ENCODE measurements around the gene DNAJB8. TPM values are rescaled to one million over a fixed set of nuclear protein-coding genes. Genes with fewer than 3 reads are reported as not detected.

The DNAJB8 gene
- total RNA-seq, 1 experiment from 2014 or later: not detected

DNA sequence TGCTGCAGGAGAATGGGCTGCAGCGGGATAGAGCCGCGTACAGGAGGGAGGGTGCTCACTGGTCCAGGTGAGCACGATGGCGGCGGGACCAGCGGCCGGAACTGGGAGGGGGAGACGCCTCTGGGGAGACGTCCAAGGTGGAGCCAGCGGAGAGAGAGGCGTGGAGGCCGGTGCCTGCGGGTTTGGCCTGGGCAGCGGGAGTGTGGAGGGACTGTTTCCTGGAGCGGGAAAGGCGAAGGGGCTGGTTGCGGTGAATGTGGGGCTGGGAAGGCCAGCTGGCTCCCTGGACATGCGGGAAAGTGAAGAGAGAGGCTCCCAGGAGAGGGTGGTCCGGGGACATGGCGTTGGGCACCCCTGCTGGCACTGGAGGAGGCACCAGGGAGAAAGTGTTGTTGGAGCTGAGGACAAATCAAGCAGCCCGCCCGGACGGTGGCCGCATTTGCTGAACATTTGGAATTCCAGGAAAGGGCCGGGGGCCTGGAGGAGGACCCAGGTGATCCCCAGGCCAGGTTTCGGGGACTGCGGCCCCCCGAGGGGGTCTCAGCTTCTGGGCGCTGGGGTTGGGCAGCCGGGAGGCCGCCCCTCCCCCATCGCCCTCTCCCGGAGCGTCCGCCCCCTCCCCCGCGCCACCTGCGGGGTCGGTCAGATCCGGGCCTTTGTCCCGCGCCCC is 34.3 kb downstream of the DNAJB8 start:
- no peak for DNase-seq (ENCODE audit: low spot score)
- Histone ChIP-seq H3K4me1 (ENCODE audit: insufficient read depth, low read length, poor library complexity, severe bottlenecking) (no peaks in the 10 kb centered on the region), H3K9me3 (ENCODE audit: low read depth, low read length, poor library complexity, severe bottlenecking) (no peaks in the 10 kb centered on the region), H3K27me3 (replicated peaks; ENCODE audit: insufficient read depth, low read depth, low read length, poor library complexity) (no peaks in the 10 kb centered on the region), H3K4me3 (ENCODE audit: low read depth, low read length, poor library complexity, severe bottlenecking) (peak overlapping the region; percentile 38), H3K36me3 (ENCODE audit: insufficient read depth, low read length, poor library complexity, severe bottlenecking) (no peaks in the 10 kb centered on the region), H3K27ac (ENCODE audit: low read depth, low read length, poor library complexity, severe bottlenecking) (peak overlapping the region; percentile 30)
- no peak for TF ChIP-seq EZH2 (IDR thresholded peaks at IDR 0.05; ENCODE audit: borderline replicate concordance, low read depth, low read length, poor library complexity, severe bottlenecking)
- TF ChIP-seq, protein P1, sequence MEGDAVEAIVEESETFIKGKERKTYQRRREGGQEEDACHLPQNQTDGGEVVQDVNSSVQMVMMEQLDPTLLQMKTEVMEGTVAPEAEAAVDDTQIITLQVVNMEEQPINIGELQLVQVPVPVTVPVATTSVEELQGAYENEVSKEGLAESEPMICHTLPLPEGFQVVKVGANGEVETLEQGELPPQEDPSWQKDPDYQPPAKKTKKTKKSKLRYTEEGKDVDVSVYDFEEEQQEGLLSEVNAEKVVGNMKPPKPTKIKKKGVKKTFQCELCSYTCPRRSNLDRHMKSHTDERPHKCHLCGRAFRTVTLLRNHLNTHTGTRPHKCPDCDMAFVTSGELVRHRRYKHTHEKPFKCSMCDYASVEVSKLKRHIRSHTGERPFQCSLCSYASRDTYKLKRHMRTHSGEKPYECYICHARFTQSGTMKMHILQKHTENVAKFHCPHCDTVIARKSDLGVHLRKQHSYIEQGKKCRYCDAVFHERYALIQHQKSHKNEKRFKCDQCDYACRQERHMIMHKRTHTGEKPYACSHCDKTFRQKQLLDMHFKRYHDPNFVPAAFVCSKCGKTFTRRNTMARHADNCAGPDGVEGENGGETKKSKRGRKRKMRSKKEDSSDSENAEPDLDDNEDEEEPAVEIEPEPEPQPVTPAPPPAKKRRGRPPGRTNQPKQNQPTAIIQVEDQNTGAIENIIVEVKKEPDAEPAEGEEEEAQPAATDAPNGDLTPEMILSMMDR (conservative IDR thresholded peaks at IDR 0.05; ENCODE audit: low read depth, low read length): no peak
- POLR2A ChIA-PET (ENCODE audit: low non-redundant PET): no interaction called here
- CTCF ChIA-PET: interaction anchor here (0.7 kb wide), 1 partner anchor 152 kb away, joined by 7 read pairs; no protein-coding TSS in a partner anchor
- BruUV-seq (replicated peaks): no TSS peak
- intact Hi-C loops (cut with micrococcal nuclease; ENCODE audit: unreplicated experiment): no loop called here

- POLR2A ChIA-PET (ENCODE audit: low non-redundant PET): no interaction called here
- Histone ChIP-seq H3K9me3 (ENCODE audit: low read depth, low read length, poor library complexity, severe bottlenecking) (no peaks in the 10 kb centered on the region), H3K4me3 (ENCODE audit: low read depth, low read length, poor library complexity, severe bottlenecking) (no peak overlapping the region), H3K27me3 (replicated peaks; ENCODE audit: insufficient read depth, low read depth, low read length, poor library complexity) (no peaks in the 10 kb centered on the region), H3K4me1 (ENCODE audit: insufficient read depth, low read length, poor library complexity, severe bottlenecking) (no peaks in the 10 kb centered on the region), H3K36me3 (ENCODE audit: insufficient read depth, low read length, poor library complexity, severe bottlenecking) (no peaks in the 10 kb centered on the region), H3K27ac (ENCODE audit: low read depth, low read length, poor library complexity, severe bottlenecking) (no peak overlapping the region)
- intact Hi-C loops (cut with micrococcal nuclease; ENCODE audit: unreplicated experiment): no loop called here
- DNase-seq (ENCODE audit: low spot score): no peak
- CTCF ChIA-PET: no interaction called here
- TF ChIP-seq, protein P1 (conservative IDR thresholded peaks at IDR 0.05; ENCODE audit: low read depth, low read length): no peak
- no peak for TF ChIP-seq EZH2 (IDR thresholded peaks at IDR 0.05; ENCODE audit: borderline replicate concordance, low read depth, low read length, poor library complexity, severe bottlenecking)
- no TSS peak for BruUV-seq (replicated peaks)
Measured at GRCh38 chr3:128431803-128432300, 34.8 kb downstream of the DNAJB8 start.

- H3K4me1 ChIP-seq (ENCODE audit: insufficient read depth, low read length, poor library complexity, severe bottlenecking): peaks cover 2% of the 10 kb centered on the region
- CTCF ChIA-PET: interaction anchor here (1.0 kb wide), 1 partner anchor 355 kb away, joined by 3 read pairs; no protein-coding TSS in a partner anchor
- H3K4me3 ChIP-seq (ENCODE audit: low read depth, low read length, poor library complexity, severe bottlenecking): no peak overlapping the region
- TF ChIP-seq, protein P1 (conservative IDR thresholded peaks at IDR 0.05; ENCODE audit: low read depth, low read length): no peak
- TF ChIP-seq EZH2 (IDR thresholded peaks at IDR 0.05; ENCODE audit: borderline replicate concordance, low read depth, low read length, poor library complexity, severe bottlenecking): no peak
- POLR2A ChIA-PET (ENCODE audit: low non-redundant PET): no interaction called here
- H3K36me3 ChIP-seq (ENCODE audit: insufficient read depth, low read length, poor library complexity, severe bottlenecking): no peaks in the 10 kb centered on the region
- no peak overlapping the region for H3K27ac ChIP-seq (ENCODE audit: low read depth, low read length, poor library complexity, severe bottlenecking)
- H3K27me3 ChIP-seq (replicated peaks; ENCODE audit: insufficient read depth, low read depth, low read length, poor library complexity): no peaks in the 10 kb centered on the region
- intact Hi-C loops (cut with micrococcal nuclease; ENCODE audit: unreplicated experiment): no loop called here
- no peaks in the 10 kb centered on the region for H3K9me3 ChIP-seq (ENCODE audit: low read depth, low read length, poor library complexity, severe bottlenecking)
- no peak for DNase-seq (ENCODE audit: low spot score)
- BruUV-seq (replicated peaks): no TSS peak
Measured at GRCh38 chr3:128430731-128431130, 36.0 kb downstream of the DNAJB8 start.

Measured in A673 (cell line).